Mesenchymal stem cell (in vitro differentiated cells and primary cell): ENCODE results near the gene NEDD4L.

ENCODE experiments used
- DNase-seq: peaks from one replicate; pipeline ENCODE4 v3.0.0-alpha.2; 2013
- H2AFZ ChIP-seq: one replicate; pipeline ENCODE4 v1.6.1; 2013; ENCODE audit warnings: low read depth, mild to moderate bottlenecking, control low read depth, inconsistent platforms, low read length, moderate library complexity
- H2AK5ac ChIP-seq: 2 replicates; pipeline ENCODE4 v1.6.1; 2013; ENCODE audit warnings: low read length, moderate library complexity, mild to moderate bottlenecking, inconsistent platforms; ENCODE audit not compliant: severe bottlenecking
- H2BK120ac ChIP-seq: one replicate; pipeline ENCODE4 v1.6.1; 2013; ENCODE audit warnings: low read depth, mild to moderate bottlenecking, inconsistent platforms, low read length, moderate library complexity
- H2BK12ac ChIP-seq, 2 experiments: one replicate each; pipeline ENCODE4 v1.6.1; 2013; ENCODE audit warnings: inconsistent platforms in 2 of 2, low read length in 2 of 2, mild to moderate bottlenecking in 2 of 2, moderate library complexity in 2 of 2, control low read depth in 1 of 2
- H2BK15ac ChIP-seq: one replicate; pipeline ENCODE4 v1.6.1; 2013; ENCODE audit warnings: mild to moderate bottlenecking, low read depth, inconsistent platforms; ENCODE audit not compliant: poor library complexity, severe bottlenecking
- H2BK5ac ChIP-seq: 2 replicates; pipeline ENCODE4 v1.6.1; 2013; ENCODE audit warnings: low read depth, mild to moderate bottlenecking, low read length, control low read depth, inconsistent platforms; ENCODE audit not compliant: poor library complexity, severe bottlenecking
- H3K14ac ChIP-seq, 2 experiments: one replicate each; pipeline ENCODE4 v1.6.1; 2013; ENCODE audit warnings: inconsistent platforms in 2 of 2, low read length in 2 of 2, control low read depth in 1 of 2, mild to moderate bottlenecking in 1 of 2, moderate library complexity in 1 of 2
- H3K18ac ChIP-seq, 2 experiments: one replicate each; pipeline ENCODE4 v1.6.1; 2013; ENCODE audit warnings: inconsistent platforms in 2 of 2, low read length in 2 of 2, control low read depth in 1 of 2, low read depth in 1 of 2, mild to moderate bottlenecking in 1 of 2
- H3K23ac ChIP-seq, 2 experiments: one replicate each; pipeline ENCODE4 v1.6.1; 2013; ENCODE audit warnings: inconsistent platforms in 2 of 2, low read length in 2 of 2, mild to moderate bottlenecking in 2 of 2, moderate library complexity in 2 of 2, control low read depth in 1 of 2
- H3K27ac ChIP-seq: 2 replicates; pipeline ENCODE4 v1.5.1; 2013; ENCODE audit warnings: mild to moderate bottlenecking, moderate library complexity, low read length, control low read depth, inconsistent platforms; ENCODE audit not compliant: poor library complexity, severe bottlenecking
- H3K27me3 ChIP-seq, 2 experiments: 2 replicates each; pipeline versions ENCODE4 v1.6.1 to v1.7.0; 2013; ENCODE audit warnings: low read length in 2 of 2, mild to moderate bottlenecking in 2 of 2, moderate library complexity in 2 of 2, control low read depth in 1 of 2, inconsistent platforms in 1 of 2; ENCODE audit not compliant: control insufficient read depth in 1 of 2, insufficient read depth in 1 of 2
- H3K36me3 ChIP-seq, 2 experiments: 2 replicates each; pipeline versions ENCODE4 v1.6.1 to v1.7.0; 2013; ENCODE audit warnings: low read length in 2 of 2, control low read depth in 1 of 2, inconsistent platforms in 1 of 2, low read depth in 1 of 2, mild to moderate bottlenecking in 1 of 2; ENCODE audit not compliant: insufficient read depth in 2 of 2, control insufficient read depth in 1 of 2
- H3K4ac ChIP-seq, 2 experiments: one replicate each; pipeline ENCODE4 v1.6.1; 2013; ENCODE audit warnings: inconsistent platforms in 2 of 2, low read length in 2 of 2, mild to moderate bottlenecking in 2 of 2, moderate library complexity in 2 of 2, control low read depth in 1 of 2, low read depth in 1 of 2
- H3K4me1 ChIP-seq: 2 replicates; pipeline ENCODE4 v1.6.1; 2013; ENCODE audit warnings: low read depth, low read length, control low read depth; ENCODE audit not compliant: control insufficient read depth, insufficient read depth
- H3K4me2 ChIP-seq: 2 replicates; pipeline ENCODE4 v1.6.1; 2013; ENCODE audit warnings: low read length, mild to moderate bottlenecking, inconsistent platforms; ENCODE audit not compliant: poor library complexity, severe bottlenecking
- H3K4me3 ChIP-seq, 2 experiments: 2 replicates each; pipeline versions ENCODE4 v1.5.1 to v1.7.0; 2013; ENCODE audit warnings: low read length in 2 of 2, mild to moderate bottlenecking in 2 of 2, control low read depth in 1 of 2, low read depth in 1 of 2; ENCODE audit not compliant: insufficient read depth in 1 of 2
- H3K79me1 ChIP-seq: replicated peaks from 2 replicates; pipeline ENCODE4 v1.6.1; 2013; ENCODE audit warnings: mild to moderate bottlenecking, control low read depth, low read length, inconsistent platforms; ENCODE audit not compliant: poor library complexity, severe bottlenecking
- H3K9ac ChIP-seq: 2 replicates; pipeline ENCODE4 v1.7.0; 2013; ENCODE audit warnings: mild to moderate bottlenecking, low read length, moderate library complexity
- H3K9me3 ChIP-seq: 2 replicates; pipeline ENCODE4 v1.7.0; 2013; ENCODE audit warnings: mild to moderate bottlenecking, low read length; ENCODE audit not compliant: control insufficient read depth
- H4K8ac ChIP-seq: one replicate; pipeline ENCODE4 v1.6.1; 2013; ENCODE audit warnings: inconsistent platforms, mild to moderate bottlenecking, low read length, moderate library complexity
- H4K91ac ChIP-seq: one replicate; pipeline ENCODE4 v1.6.1; 2013; ENCODE audit warnings: mild to moderate bottlenecking, low read length, inconsistent platforms
- WGBS: methylation state at CpG from one replicate; pipeline ENCODE4 v1.1.7; 2013; ENCODE audit warnings: mixed read lengths; 5-methylcytosine and 5-hydroxymethylcytosine counted together

The NEDD4L gene

DNA sequence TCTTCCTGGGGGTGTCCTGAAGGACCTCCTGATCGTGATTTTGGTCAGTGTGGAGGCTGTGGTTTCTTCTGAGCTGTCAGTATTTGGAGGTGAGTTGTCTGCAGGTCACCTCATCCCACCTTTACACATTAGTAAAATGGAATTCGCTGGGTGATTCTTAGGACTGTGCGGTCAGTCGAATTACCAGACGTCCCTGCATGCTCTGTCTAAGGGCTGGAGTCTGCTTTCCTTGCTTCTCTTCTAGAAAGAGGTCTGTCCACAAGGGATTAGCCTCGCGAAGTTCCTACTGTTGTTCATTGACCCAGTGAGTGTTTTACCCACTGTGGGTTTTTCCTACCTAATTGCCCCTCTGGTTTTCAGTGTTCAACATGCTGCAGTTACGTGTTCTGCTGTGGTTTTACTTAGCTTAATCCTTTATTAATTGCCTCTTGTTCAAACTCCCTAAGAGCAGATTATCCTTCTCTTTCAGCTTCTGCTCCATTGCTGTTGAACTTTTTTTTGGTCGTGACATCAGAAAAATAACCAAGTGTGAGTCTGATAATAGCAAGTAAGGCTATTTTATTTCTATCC, 183.4 kb downstream of the NEDD4L start:
- Histone ChIP-seq H2BK15ac (no peak overlapping the region), H2BK120ac (no peak overlapping the region), H3K4ac (no peak overlapping the region), H3K18ac (no peak overlapping the region), H3K14ac (no peak overlapping the region), H3K79me1 (peaks cover 20% of the 10 kb centered on the region), H3K36me3 (peaks cover 0 to 7% of the 10 kb centered on the region in 2 experiments), H3K9me3 (no peaks in the 10 kb centered on the region), H4K91ac (no peak overlapping the region), H3K4me2 (no peak overlapping the region), H3K4me1 (peaks cover 20% of the 10 kb centered on the region), H3K23ac (no peak overlapping the region), H3K4me3 (no peak overlapping the region), H2BK5ac (no peak overlapping the region), H3K9ac (no peak overlapping the region), H3K27ac (no peak overlapping the region), H2AFZ (no peak overlapping the region), H3K27me3 (no peaks in the 10 kb centered on the region), H4K8ac (no peak overlapping the region), H2AK5ac (no peak overlapping the region), H2BK12ac (no peak overlapping the region)
- 94% methylated on average over 7 of the region's 9 CpGs for WGBS
- DNase-seq: no peak

DNA sequence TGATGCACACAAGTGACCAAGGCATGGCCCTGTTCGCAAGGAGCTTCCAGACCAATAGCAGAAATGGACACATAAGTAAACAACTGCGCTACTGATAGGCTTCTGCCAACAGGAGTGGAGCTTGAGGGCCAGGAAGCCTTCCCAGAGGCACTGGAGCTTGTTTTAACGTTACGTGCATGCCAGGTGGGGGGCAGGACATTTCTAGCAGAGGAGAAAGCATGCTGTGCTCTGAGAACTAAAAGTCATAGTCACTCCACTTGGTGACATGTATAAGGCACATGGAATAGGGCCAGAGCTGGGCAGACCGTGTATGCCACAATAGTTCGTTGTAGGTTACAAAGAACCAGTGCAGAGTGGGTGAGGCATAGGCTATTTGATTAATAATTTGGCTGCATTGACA, 184.2 kb downstream of the NEDD4L start:
- H3K27ac ChIP-seq: no peak overlapping the region
- H3K4me1 ChIP-seq: peaks cover 20% of the 10 kb centered on the region

DNA sequence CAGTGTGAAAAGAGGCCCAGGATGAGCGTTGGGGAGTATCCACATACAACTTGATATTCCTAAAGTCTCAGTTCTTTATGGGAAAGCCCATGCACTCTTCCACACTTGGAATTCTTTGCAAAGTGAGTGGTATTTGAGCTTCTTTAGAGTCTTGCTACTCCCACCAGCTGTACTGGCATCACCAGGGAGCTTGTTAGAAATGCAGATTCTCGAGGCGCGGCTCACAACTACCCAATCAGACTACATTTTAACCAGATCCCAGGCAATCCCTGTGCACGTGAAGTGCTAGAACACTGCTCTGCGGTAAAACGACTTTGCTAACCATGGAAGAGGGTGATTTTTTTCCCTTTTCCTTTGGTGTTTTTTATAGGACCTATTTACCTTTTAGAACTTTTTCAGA, 184.7 kb downstream of the NEDD4L start:
- WGBS: 78% methylated on average over 3 of the region's 7 CpGs
- Histone ChIP-seq H3K27ac (no peak overlapping the region), H2AFZ (no peak overlapping the region), H3K79me1 (peaks cover 21% of the 10 kb centered on the region), H3K4me3 (no peak overlapping the region), H3K27me3 (no peaks in the 10 kb centered on the region), H3K18ac (peak overlapping the region in 1 of 2 experiments; percentile 35), H3K4me2 (no peak overlapping the region), H3K9me3 (no peaks in the 10 kb centered on the region), H3K36me3 (peaks cover 0 to 7% of the 10 kb centered on the region in 2 experiments), H2AK5ac (no peak overlapping the region), H4K8ac (no peak overlapping the region), H3K23ac (no peak overlapping the region), H2BK120ac (no peak overlapping the region), H3K9ac (no peak overlapping the region), H3K4ac (no peak overlapping the region), H2BK12ac (no peak overlapping the region), H4K91ac (no peak overlapping the region), H3K4me1 (peaks cover 17% of the 10 kb centered on the region), H2BK15ac (peak overlapping the region; percentile 12), H2BK5ac (no peak overlapping the region), H3K14ac (no peak overlapping the region)
- DNase-seq: no peak

More for the DNA sequence above, 184.2 kb downstream of the NEDD4L start:
- Histone ChIP-seq H4K91ac (no peak overlapping the region), H3K9ac (no peak overlapping the region), H3K4me3 (no peak overlapping the region), H3K23ac (no peak overlapping the region), H2BK12ac (no peak overlapping the region), H2AFZ (no peak overlapping the region), H3K79me1 (peaks cover 21% of the 10 kb centered on the region), H2BK15ac (no peak overlapping the region), H4K8ac (no peak overlapping the region), H3K36me3 (peaks cover 0 to 7% of the 10 kb centered on the region in 2 experiments), H2BK120ac (no peak overlapping the region), H2AK5ac (no peak overlapping the region), H3K9me3 (no peaks in the 10 kb centered on the region), H3K27me3 (no peaks in the 10 kb centered on the region), H3K4me2 (no peak overlapping the region), H3K4ac (no peak overlapping the region), H3K18ac (peak overlapping the region in 1 of 2 experiments; percentile 35), H3K14ac (no peak overlapping the region), H2BK5ac (no peak overlapping the region)
- WGBS: 90% methylated on average over 6 of the region's 6 CpGs
- DNase-seq: no peak

DNA sequence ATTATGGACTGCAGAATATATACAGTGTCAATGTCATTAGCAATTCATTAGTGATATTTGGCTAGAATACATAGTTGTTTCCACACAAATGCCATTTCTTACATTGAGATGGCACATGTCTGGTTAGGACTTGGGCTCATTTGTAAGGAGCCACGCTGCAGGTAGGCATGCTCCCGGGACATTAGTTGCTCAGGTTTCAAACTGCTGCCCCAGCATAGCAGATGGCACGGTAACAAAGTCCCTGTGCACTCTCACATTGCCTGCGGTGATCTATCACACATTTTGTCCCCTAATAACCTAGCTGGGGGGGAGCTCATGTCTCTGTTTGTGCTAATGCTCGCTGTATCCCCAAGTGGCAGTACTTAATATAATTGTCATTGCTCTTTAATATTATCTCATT, 185.1 kb downstream of the NEDD4L start:
- Histone ChIP-seq H3K27ac (no peak overlapping the region), H2AK5ac (no peak overlapping the region), H2BK15ac (peak overlapping the region; percentile 85), H3K23ac (no peak overlapping the region), H2BK120ac (no peak overlapping the region), H3K9me3 (no peaks in the 10 kb centered on the region), H3K14ac (no peak overlapping the region), H4K8ac (no peak overlapping the region), H2BK5ac (no peak overlapping the region), H3K4me2 (no peak overlapping the region), H2AFZ (no peak overlapping the region), H4K91ac (no peak overlapping the region), H3K79me1 (peaks cover 22% of the 10 kb centered on the region), H2BK12ac (no peak overlapping the region), H3K27me3 (no peaks in the 10 kb centered on the region), H3K4me3 (no peak overlapping the region), H3K18ac (no peak overlapping the region), H3K4me1 (peaks cover 15% of the 10 kb centered on the region), H3K9ac (no peak overlapping the region), H3K36me3 (peaks cover 0 to 7% of the 10 kb centered on the region in 2 experiments), H3K4ac (no peak overlapping the region)
- 76% methylated on average over 4 of the region's 5 CpGs for WGBS
- DNase-seq: no peak
